Aorta (tissue), 5 donors: ENCODE measurements around the gene BCOR. TPM values are rescaled to one million over a fixed set of nuclear protein-coding genes. Genes with fewer than 3 reads are reported as not detected.
A peak's percentile ranks its signal among the peaks of the same experiment; 100 is the strongest.

Experiments
- ATAC-seq: fragments of 200-7000 bp; cut with Tn5 transposase; one replicate; pipeline ENCODE4 v1.9.1; 2022; ENCODE audit warnings: moderate library complexity; ENCODE audit not compliant: low FRiP score
- DNase-seq, 2 donors: peaks; one replicate each; pipeline ENCODE4 v3.0.0-alpha.2; 2020
- H3K27ac ChIP-seq, 2 donors: one replicate each; pipeline ENCODE4 v1.5.1; 2013; ENCODE audit warnings: low read length in 2 of 2, mild to moderate bottlenecking in 2 of 2, moderate library complexity in 2 of 2, control low read depth in 1 of 2, inconsistent platforms in 1 of 2, low read depth in 1 of 2
- H3K27me3 ChIP-seq, 2 donors: one replicate each; pipeline ENCODE4 v1.6.1; 2013; ENCODE audit warnings: control low read depth in 1 of 2, low read length in 1 of 2, mild to moderate bottlenecking in 1 of 2, moderate library complexity in 1 of 2; ENCODE audit not compliant: insufficient read depth in 2 of 2, control insufficient read depth in 1 of 2
- H3K36me3 ChIP-seq, 2 donors: one replicate each; pipeline ENCODE4 v1.6.1; 2013; ENCODE audit warnings: control low read depth in 1 of 2, low read length in 1 of 2, mild to moderate bottlenecking in 1 of 2; ENCODE audit not compliant: insufficient read depth in 2 of 2, control insufficient read depth in 1 of 2
- H3K4me1 ChIP-seq, 2 donors: one replicate each; pipeline ENCODE4 v1.6.1; 2013; ENCODE audit warnings: low read length in 2 of 2, control low read depth in 1 of 2, mild to moderate bottlenecking in 1 of 2, moderate library complexity in 1 of 2; ENCODE audit not compliant: insufficient read depth in 2 of 2, control insufficient read depth in 1 of 2
- H3K4me3 ChIP-seq, 2 donors: one replicate each; pipeline ENCODE4 v1.5.1; 2013; ENCODE audit warnings: low read length in 2 of 2, control low read depth in 1 of 2, mild to moderate bottlenecking in 1 of 2
- H3K9me3 ChIP-seq: one replicate; pipeline ENCODE4 v1.6.1; 2013; ENCODE audit warnings: mild to moderate bottlenecking, low read length; ENCODE audit not compliant: control insufficient read depth
- WGBS, 2 donors: extraction: QIAGEN DNeasy Blood & Tissue Kit; methylation state at CpG; one replicate each; pipeline ENCODE4 v1.1.7; 2013; 5-methylcytosine and 5-hydroxymethylcytosine counted together
- intact Hi-C, 2 donors: fragments of 100-400 bp; cut with DNase I; formaldehyde crosslinking; loops; one replicate each; pipeline versions ENCODE4 v1.14.2 to v1.15.0; 2022
- polyA plus RNA-seq, 2 donors: library from polyadenylated mRNA; stranded (reverse); fragments of 200-250 nt; gene quantifications; one replicate each; pipeline ENCODE4 v1.2.3, GENCODE V29; 2013
- total RNA-seq, 2 donors: library from RNA; stranded (reverse); fragmentation: NEBNext Ultra II Directional; extraction: Animal tissue kit (Norgen Biotek cat#: 25700); gene quantifications; one replicate each; pipeline ENCODE4 v1.2.1, GENCODE V29; 2021
- donor health status: healthy with polysubstance abuse.
- donor health status: Bipolar disorder and iron deficiency.
- donor health status: DM: no; HTN: no; CAD: no.
- donor health status: DM: no; HTN: no; CAD: no.
- donor health status: DM: yes; HTN: yes; CAD: no.

BCOR gene
- total and polyA plus RNA-seq, 4 donors: 8.3 to 46.7 (median 17.4) TPM

GRCh38 chrX:40041915-40042314 is 55.8 kb downstream of the BCOR start:
- Histone ChIP-seq H3K9me3 (no peaks in the 10 kb centered on the region), H3K27me3 (no peaks in the 10 kb centered on the region), H3K4me3 (no peak overlapping the region), H3K36me3 (no peaks in the 10 kb centered on the region), H3K4me1 (no peaks in the 10 kb centered on the region), H3K27ac (no peak overlapping the region)
- intact Hi-C loops: no loop called here
- 61 to 77% methylated on average over 6 of the region's 6 CpGs for WGBS, 2 donors
- ATAC-seq: no peak
- DNase-seq: no peak

- WGBS, 2 donors: 28 to 38% methylated on average over 4 of the region's 4 CpGs
- no peak for ATAC-seq
- H3K27me3 ChIP-seq: no peaks in the 10 kb centered on the region
- no peak overlapping the region for H3K4me3 ChIP-seq
- no peaks in the 10 kb centered on the region for H3K4me1 ChIP-seq
- intact Hi-C loops: no loop called here
- H3K27ac ChIP-seq: no peak overlapping the region
- H3K9me3 ChIP-seq: no peaks in the 10 kb centered on the region
- peak in 1 of 2 donors; percentile 10 for DNase-seq
- H3K36me3 ChIP-seq: no peaks in the 10 kb centered on the region
These were observed 56.9 kb downstream of the BCOR start for GRCh38 chrX:40040686-40041461.

GRCh38 chrX:40039887-40040286 is 57.9 kb downstream of the BCOR start:
- no peak overlapping the region for H3K27ac ChIP-seq
- no peaks in the 10 kb centered on the region for H3K27me3 ChIP-seq
- H3K4me1 ChIP-seq: no peaks in the 10 kb centered on the region
- no peak for DNase-seq
- H3K36me3 ChIP-seq: no peaks in the 10 kb centered on the region
- H3K9me3 ChIP-seq: no peaks in the 10 kb centered on the region
- intact Hi-C loops: no loop called here
- H3K4me3 ChIP-seq: no peak overlapping the region
- ATAC-seq: no peak
- 87 to 97% methylated on average over 8 of the region's 8 CpGs for WGBS, 2 donors

GRCh38 chrX:40037367-40037766 is 60.4 kb downstream of the BCOR start:
- intact Hi-C loops: no loop called here
- DNase-seq (no peak), ATAC-seq (no peak)
- Histone ChIP-seq H3K36me3 (no peaks in the 10 kb centered on the region), H3K4me1 (no peaks in the 10 kb centered on the region), H3K4me3 (no peak overlapping the region), H3K27ac (no peak overlapping the region), H3K9me3 (no peaks in the 10 kb centered on the region), H3K27me3 (no peaks in the 10 kb centered on the region)

GRCh38 chrX:40035726-40036125 is 62.0 kb downstream of the BCOR start:
- H3K27me3 ChIP-seq: no peaks in the 10 kb centered on the region
- 86 to 91% methylated on average over 5 of the region's 5 CpGs for WGBS, 2 donors
- intact Hi-C loops: no loop called here
- no peak for DNase-seq
- no peaks in the 10 kb centered on the region for H3K9me3 ChIP-seq
- H3K36me3 ChIP-seq: no peaks in the 10 kb centered on the region
- H3K27ac ChIP-seq: no peak overlapping the region
- no peak overlapping the region for H3K4me3 ChIP-seq
- ATAC-seq: no peak
- H3K4me1 ChIP-seq: no peaks in the 10 kb centered on the region

- Histone ChIP-seq H3K4me3 (no peak overlapping the region), H3K9me3 (no peaks in the 10 kb centered on the region), H3K27me3 (no peaks in the 10 kb centered on the region), H3K36me3 (no peaks in the 10 kb centered on the region), H3K27ac (no peak overlapping the region), H3K4me1 (no peaks in the 10 kb centered on the region)
- no peak for DNase-seq
- intact Hi-C loops: no loop called here
- ATAC-seq: no peak
- WGBS, 2 donors: 95 to 97% methylated on average over 5 of the region's 5 CpGs
These were observed 65.8 kb downstream of the BCOR start for GRCh38 chrX:40031911-40032310.

GRCh38 chrX:40030205-40030604 is 67.6 kb downstream of the BCOR start:
- Histone ChIP-seq H3K4me1 (no peaks in the 10 kb centered on the region), H3K36me3 (no peaks in the 10 kb centered on the region), H3K9me3 (no peaks in the 10 kb centered on the region), H3K27me3 (no peaks in the 10 kb centered on the region), H3K27ac (no peak overlapping the region), H3K4me3 (no peak overlapping the region)
- DNase-seq (no peak), ATAC-seq (no peak)
- WGBS, 2 donors: 81 to 92% methylated on average over 3 of the region's 3 CpGs
- intact Hi-C loops: no loop called here

- 73 to 93% methylated on average over 3 of the region's 3 CpGs for WGBS, 2 donors
- ATAC-seq: no peak
These were observed 75.3 kb downstream of the BCOR start for GRCh38 chrX:40022421-40022820.

GRCh38 chrX:40021647-40022046 is 76.1 kb downstream of the BCOR start:
- no peak overlapping the region for H3K4me3 ChIP-seq
- no peak for ATAC-seq
- no peaks in the 10 kb centered on the region for H3K27me3 ChIP-seq
- no peaks in the 10 kb centered on the region for H3K4me1 ChIP-seq
- no peak overlapping the region for H3K27ac ChIP-seq
- WGBS, 2 donors: 82 to 96% methylated on average over 2 of the region's 2 CpGs
- intact Hi-C loops: no loop called here
- no peak for DNase-seq
- H3K9me3 ChIP-seq: no peaks in the 10 kb centered on the region
- no peaks in the 10 kb centered on the region for H3K36me3 ChIP-seq

More at GRCh38 chrX:40022421-40022820, 75.3 kb downstream of the BCOR start:
- no peak for DNase-seq
- no peaks in the 10 kb centered on the region for H3K9me3 ChIP-seq
- H3K36me3 ChIP-seq: no peaks in the 10 kb centered on the region
- H3K4me1 ChIP-seq: no peaks in the 10 kb centered on the region
- H3K27ac ChIP-seq: no peak overlapping the region
- intact Hi-C loops: no loop called here
- no peaks in the 10 kb centered on the region for H3K27me3 ChIP-seq
- no peak overlapping the region for H3K4me3 ChIP-seq
